ENCODE measurements around the gene EMC9.
A peak's percentile ranks its signal among the peaks of the same experiment; 100 is the strongest.

The EMC9 gene, protein sequence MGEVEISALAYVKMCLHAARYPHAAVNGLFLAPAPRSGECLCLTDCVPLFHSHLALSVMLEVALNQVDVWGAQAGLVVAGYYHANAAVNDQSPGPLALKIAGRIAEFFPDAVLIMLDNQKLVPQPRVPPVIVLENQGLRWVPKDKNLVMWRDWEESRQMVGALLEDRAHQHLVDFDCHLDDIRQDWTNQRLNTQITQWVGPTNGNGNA

DNA sequence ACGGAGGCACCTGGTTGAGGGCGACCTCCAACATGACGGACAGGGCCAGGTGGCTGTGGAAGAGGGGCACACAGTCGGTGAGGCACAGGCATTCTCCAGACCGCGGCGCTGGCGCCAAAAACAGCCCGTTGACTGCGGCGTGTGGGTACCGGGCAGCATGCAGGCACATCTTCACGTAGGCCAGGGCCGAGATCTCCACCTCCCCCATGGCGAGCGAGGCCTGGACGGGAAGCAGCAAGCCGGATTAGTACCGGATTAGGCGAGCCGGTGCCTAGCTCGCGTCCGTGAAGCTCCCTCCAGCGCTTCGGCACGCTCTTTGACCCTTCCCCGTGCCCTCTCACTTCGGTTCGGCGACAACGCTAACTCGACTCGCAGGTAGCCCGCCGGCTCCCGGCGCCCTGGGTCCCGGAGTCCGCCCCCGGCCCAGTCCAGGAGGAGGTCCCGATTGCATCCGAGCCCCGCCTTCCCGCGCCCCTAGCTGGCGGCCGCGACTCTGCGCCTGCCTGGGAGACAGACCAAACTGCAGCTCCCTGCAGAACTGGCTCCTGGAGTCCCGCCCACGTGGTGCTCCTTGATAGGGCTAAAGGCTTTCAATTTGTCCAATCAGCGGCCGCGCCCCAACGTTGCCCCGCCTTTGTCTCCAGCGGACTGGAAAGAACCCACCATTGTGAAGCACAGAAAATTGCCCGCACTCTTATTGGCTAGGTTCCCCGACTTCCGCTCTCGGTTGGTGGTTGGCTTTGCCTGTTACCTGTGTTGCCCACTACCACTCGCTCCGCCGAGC lies at the start of gene EMC9:
EMC9 (minus strand) TSS at position 495 of the 784 bp plus-strand sequence; CDS start at position 208, 287 bp downstream.
- DNase-seq (ENCODE audit: low read depth) = peak; percentile 99

DNA sequence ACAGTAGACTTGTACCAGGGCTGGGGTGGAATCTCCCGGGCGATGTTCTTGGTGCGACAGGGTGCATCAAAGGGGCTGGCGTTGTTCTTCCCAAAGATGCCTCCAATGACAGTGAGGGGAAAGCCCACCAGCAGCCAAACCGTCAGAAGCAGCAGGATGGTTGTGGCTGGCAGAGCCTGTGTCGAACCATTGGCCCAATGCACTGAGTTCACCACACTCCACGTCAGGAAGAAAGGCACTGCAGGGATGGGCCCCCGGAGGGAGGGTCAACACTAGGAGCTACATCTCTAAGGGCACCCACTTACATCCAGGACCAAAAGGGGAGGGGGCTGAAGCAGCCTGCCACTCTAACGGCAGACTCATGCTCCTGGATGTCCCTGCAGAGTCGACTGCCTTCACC lies 49.0 kb upstream of the EMC9 start:
- no peak for DNase-seq (ENCODE audit: low read depth)

DNA sequence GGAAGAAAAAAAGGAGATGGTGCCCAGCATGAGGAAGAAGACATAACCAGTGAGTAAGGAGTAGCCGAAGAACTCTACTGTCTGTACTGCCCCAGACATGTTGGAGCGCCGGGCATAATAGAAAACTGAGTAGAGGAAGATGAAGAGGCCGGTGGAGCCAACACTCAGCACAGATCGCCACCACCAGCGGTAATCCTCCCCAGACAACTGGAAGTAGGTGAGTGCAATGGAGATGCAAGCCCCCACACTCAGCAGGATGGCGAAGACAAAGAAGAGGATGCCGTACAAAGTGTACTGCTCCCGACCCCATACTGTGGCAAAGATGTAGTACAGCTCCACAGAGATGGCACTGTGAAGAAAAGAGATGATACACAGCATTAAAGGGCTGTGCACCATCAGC lies 48.1 kb upstream of the EMC9 start:
- DNase-seq (ENCODE audit: low read depth) = no peak

DNA sequence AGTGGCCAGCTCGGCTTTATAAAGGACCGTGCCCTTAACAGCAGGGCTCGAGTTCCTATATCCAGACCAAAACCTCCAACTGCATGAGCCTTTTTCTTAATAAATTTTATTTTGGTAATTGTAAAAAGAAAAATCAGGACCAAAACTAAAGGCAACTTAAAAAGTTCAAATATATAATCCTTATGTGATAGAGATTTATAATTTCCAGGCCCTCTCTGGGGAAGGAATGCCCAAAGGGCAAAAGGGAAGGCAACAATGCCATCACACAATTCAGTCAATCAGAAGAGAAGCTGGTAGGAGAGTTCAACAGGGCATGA lies 47.6 kb upstream of the EMC9 start:
- DNase-seq (ENCODE audit: low read depth) = no peak

DNA sequence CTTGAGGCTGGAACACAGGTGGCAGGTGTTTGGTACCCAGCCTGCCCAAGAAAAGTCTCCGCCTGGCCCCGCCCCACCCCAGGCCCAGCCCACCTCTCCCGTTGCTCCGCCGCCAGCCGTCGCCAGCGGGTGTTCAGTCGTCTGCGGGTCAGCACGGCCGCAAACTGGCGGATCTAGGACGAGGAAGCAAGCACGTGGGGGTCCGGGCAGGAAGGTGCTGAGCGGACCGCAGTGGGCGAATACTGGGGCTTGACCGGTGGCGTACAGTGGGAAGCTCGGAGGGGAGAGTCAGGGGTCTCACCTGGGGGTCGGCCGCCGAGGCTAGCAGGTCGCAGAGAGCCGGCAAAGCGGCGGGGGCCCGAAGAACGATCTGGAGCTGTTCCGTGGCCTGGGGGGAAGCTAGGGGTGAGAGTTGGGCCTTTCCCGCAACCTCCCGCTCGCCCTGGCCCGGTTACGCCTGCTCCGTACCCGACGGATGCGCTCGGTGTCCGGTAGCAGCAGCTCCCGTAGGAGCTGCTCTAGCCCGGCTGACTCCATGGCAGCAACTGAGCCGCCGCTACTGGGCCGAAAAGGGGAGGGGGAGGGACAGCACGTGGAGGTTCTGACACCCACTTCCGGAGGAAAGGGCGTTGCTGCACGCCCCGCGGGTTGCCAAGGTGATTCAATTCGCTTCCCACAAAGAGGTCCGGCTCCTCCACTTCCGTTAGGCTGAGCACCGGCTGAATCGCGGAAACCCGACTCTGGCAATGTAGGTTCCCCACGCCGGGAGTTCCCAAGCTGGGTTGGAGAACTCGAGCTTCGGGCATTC lies 47.1 kb upstream of the EMC9 start, which contains the start of gene IPO4:
IPO4 (minus strand) TSS at position 566 of the 808 bp plus-strand sequence; CDS start at position 537, 29 bp downstream.
- peak; percentile 92 for DNase-seq (ENCODE audit: low read depth)

DNA sequence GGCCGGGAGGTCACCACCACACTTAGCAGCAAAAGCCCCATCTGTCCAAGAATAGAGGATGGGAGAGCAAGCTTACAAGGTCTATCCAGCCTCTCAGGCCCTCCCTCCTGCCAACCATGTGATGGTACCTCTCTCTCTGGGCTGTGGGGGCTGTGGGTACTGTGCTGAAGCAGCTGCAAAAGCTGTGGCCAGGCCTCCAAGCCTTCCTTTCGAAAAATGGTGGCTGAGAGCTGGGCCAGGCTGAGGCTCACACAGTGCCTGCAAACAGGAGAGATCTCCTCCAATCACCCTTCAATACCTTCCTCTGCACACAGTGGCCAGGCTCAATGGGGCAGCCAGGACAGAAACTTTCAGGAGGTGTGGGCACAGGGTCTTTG lies 46.1 kb upstream of the EMC9 start:
- no peak for DNase-seq (ENCODE audit: low read depth)

DNA sequence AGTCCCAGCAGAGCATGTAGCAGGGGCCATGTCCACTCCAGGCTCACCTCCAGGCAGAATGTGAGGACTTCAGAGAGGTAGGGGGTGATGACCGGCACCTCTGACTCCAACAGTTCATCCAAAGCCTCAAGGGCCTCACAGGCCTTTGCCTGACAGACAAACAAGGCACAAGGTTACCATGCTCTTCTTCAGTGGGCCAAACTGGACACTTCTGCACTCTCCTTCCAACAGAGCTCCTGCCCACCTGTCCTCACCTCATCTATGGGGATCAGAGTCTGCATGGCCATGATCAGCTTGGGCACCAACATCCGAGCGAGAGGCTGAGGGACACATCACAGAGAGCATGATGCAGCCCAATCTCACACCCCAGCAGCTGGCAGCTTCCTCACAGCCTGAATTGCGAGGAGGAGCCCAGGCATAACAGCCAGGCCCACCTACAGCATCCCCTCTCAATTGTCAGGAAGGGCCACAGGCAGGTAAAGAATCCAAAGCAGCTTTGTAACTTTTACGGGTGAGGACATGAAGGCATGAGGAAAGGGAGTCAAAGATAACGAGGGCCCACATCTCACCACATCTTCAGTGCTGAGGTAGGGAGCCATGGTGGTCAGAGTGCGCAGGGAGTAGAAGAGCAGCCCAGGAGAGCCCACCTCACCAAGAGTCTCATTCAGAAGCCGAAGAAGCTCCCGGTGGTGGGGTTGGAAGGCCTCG lies 45.6 kb upstream of the EMC9 start:
- no peak for DNase-seq (ENCODE audit: low read depth)

DNA sequence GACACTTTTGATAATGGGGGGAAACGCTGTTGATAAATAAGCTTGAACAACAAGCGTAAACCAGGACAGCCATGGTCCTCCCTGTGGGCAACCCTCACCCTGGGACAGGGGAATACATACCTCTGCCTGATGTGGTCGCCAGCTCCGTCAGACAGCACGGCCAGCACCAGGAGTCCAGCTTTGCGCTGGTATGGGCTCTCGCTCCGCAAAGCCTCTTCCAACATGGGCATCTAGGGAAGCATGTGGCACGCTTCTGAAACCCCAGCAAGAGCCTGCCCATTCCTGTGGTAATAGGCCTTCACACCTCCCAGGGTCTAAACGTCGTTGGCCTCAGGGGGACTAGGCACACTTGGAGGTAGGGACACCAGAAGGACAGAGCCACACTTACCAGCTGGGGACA lies 44.4 kb upstream of the EMC9 start:
- no peak for DNase-seq (ENCODE audit: low read depth)

DNA sequence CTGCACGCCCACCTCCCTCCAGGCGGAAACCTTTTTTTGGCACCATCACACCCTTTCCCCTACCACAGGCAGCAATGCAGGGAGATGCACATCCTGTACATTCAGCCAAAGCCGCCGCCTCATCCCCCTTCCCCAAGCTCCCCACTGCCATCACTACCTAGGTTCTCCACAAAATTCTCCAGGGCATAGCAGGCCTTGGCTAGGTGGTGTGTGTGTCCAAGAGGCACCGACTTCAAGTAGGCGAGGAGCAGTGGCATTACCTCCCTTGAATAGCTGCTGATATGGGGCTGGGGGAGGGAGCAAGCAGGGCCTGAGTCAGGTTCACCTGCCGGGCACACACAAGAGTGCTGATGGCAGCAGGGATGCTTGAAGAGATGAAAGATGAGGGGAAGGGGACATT lies 43.6 kb upstream of the EMC9 start:
- DNase-seq (ENCODE audit: low read depth) = no peak

DNA sequence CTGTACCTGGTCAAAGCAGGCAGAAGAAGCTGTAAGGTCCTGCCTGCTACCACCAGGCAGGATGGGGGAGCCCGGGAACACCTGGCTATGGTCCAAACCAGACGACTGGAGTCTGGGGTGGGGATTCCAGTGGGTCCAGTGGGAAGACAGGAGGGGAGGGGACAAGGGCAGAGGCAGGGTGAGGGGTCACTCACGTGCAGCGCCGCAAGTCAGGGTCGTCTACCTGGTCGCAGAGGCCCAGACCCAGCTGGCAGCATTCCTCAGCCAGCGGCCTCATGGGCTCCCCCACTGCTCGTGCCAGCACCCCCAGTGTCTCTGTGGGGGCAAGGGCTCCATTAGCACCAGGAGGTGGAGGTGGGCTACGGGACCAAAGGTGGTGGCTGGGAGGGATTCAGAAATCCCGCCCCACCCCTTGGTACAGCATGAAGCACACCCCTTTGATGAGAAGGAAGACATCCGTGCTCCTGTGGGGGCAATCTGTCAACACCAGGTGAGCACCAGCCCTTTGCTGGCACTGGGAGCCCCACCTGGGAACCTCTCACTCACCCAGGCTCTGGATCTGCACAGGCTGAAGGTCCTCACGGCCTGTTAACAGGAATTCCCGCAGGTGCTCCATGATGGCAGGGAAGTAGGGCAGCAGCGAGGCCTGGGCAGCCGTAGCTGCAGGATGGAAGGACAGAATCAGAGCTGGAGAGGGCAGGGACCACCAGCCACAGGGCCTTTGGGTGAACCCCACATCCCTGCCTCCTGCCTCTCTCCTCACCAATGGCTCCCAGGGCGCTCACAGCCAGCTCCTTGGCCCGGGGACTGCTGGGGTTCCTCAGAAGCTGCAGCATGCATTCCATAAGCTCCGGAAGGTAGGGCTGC lies 42.9 kb upstream of the EMC9 start:
- no peak for DNase-seq (ENCODE audit: low read depth)

DNA sequence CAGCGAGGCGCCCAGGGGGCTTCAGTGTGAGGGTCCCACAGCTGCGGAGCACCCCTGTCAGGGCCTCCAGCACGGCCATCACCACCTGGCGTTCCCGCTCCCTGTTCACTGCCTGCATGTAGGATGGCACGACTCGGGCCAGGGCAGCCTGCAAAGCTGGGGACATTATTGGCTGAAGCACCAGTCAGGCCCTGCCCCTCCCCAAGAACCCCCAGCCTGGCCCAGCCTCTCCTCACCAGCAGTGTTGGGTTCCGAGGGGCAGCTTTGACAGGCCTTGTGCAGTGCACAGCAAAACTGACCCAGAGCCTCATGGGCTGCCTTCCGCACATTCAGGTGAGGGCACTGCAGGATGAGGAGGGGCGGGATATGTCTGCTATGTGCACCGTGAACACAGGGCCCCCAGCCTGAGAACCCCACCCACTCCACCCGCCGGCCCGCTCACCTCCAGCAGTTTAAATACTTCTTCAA lies 41.7 kb upstream of the EMC9 start:
- no peak for DNase-seq (ENCODE audit: low read depth)

DNA sequence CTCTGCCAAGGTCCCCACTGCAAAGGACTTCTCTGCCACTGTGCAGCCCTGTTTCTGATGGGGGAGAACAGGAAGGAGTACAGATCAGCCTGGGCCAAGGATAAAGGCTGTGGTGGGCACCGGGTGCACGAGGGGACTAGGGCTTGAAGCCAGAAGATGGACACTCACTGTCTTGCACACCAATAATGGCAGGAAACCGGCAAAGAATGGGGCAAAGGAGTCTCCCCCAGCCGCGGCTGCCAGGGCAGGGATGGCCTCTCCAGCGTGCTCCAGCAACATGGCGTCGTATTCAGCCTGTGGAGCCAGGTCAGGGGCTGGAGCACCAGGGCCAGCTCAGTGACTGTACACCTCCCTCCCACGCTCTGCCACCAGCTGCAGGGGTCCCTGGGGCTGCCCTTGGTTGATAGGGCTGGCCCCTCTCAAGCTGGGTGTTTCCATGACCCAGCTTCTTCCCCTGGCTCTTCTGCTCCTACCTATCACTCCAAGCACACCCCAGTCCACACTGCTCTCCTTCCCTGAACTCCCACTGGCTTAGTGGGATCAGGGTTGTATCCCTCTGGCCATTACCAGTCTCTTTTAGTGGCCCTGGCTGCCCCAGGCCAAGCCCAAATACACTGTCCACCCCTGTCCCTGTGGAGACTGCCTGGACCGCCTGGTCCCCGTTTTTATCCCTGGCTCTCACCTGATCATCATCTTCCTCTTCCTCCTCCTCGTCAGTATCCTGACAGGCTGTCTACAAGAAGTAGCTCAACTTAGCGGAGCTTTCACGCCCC lies 40.9 kb upstream of the EMC9 start:
- no peak for DNase-seq (ENCODE audit: low read depth)

DNA sequence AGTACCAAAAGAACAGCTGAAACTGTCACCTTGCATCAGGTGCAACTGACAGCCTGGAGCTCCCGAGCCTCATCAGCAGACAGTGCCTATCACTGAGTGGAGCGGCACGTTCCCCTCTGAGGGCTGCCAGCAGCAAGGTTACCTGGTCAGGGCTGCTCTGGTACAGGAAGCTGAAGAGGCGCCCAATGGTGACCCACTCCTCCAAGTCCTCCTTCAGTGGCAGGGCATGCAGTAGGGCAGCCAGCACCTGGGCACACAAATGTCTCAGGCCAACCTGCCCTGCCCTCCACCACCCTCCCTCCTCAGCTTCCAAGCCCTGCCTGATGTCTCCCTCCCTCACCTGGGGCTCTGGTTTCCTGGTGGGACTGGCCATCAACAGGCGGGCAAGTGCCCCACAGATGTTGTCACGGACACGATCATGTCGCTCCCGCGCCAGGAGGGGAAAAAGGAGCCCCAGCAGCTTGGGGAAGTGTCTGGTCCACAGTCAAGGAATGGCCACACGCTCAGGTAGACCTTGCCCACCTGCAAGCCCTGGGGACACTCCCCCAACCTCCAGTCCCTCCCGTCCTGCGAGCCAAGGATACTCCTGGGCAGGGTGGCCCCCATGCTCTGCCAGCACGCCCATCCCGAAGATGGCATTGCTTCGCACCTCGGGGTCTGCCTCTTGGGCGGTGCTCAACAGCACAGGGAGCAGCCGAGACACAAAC lies 40.1 kb upstream of the EMC9 start:
- DNase-seq (ENCODE audit: low read depth) = no peak

DNA sequence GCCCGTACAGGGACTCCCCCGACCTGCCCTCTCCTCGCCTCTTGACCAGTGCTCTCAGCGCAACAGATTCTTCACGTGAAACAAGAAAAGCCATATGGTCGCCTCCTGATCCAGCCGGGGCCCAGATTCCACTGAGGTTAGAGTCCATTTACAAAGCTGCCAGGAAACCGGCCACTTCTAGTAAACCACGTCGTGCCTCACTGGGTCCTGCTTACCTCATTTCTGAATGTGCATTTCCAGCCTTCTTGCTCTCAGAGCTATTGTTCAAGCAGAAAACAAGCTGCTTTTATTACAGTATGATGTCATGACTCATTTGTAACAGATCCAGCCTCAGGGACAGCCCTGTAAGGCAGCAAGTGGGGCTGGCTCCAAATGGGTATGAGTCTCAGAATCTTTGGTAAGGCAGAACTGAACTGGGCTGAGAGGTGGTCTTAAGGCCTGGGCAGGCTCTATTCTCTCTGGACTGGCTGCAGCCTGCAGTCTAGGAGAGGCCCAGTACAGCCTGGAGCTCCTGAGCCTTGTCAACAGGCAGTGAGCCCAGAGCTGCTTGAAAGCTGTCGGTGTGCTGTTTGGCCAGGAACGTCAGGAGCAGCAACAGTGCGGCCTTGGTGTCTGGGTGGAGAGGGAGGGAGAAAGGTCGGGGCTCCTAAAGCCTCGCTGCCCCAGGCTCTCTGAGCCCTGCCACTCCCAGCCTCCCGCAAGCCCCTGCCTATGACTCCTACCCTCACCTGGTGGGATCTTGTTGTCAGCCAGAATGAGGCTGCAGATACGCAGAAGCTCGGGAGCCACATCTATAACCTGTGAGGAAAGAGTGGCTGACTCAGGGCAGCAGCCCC lies 38.8 kb upstream of the EMC9 start:
- DNase-seq (ENCODE audit: low read depth) = no peak

DNA sequence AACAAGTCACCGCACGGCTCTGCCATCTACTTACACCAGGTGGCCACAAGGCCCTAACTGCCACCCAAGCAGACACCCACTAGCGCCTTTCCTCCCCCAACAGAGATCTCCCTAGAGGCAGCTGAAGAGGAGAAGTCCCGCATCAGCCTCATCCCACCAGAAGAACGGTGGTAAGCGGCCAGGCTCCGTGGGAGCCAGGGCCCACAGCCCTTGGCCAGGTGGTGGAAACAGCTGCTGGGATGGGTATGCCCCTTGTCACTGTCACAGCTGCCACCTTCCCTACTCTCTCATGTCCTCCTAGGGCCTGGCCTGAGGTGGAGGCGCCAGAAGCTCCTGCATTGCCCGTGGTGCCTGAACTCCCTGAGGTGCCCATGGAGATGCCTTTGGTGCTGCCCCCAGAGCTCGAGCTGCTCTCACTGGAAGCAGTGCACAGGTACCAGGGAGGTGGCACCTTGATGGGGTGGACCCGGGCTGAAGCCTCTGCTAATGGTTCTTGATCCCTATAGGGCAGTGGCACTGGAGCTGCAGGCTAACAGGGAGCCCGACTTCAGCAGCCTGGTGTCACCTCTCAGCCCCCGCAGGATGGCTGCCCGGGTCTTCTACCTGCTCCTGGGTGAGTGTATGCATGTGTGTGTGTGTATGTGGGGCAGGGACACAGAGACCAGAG lies 38.0 kb upstream of the EMC9 start:
- no peak for DNase-seq (ENCODE audit: low read depth)

DNA sequence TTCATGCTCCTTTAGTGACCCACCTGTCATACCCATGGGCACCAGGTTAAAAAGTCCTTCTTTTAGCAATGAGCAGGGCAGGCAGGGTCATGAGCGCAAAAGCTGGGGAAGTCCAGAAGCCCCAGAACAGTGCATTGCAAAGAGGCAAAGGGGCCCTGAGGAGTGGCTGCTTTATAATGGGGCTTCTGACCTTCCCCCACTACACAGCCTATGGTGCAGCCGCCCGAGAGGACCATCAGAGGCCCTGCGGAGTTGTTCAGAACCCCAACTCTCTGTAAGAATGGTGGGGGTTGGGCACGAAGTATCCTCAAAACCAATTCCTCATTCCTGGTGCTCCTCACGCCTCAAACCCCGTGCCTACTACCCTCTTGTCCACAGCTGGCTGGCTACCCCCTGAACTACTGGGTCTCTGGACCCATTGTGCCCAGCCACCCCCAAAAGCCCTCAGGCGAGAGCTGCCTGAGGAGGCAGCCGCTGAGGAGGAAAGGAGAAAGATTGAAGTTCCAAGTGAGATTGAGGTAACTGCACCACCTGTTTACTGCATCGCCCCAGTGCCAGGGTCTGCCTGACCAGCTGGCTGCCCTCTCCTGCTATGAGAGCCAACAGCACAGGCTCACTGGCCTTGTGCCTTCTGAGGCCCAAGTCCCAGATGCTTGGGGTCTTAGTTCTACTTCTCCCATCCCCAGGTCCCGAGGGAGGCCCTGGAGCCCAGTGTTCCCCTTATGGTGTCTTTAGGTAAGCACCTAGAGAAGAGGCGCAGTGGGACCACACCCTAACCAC lies 37.2 kb upstream of the EMC9 start:
- no peak for DNase-seq (ENCODE audit: low read depth)

DNA sequence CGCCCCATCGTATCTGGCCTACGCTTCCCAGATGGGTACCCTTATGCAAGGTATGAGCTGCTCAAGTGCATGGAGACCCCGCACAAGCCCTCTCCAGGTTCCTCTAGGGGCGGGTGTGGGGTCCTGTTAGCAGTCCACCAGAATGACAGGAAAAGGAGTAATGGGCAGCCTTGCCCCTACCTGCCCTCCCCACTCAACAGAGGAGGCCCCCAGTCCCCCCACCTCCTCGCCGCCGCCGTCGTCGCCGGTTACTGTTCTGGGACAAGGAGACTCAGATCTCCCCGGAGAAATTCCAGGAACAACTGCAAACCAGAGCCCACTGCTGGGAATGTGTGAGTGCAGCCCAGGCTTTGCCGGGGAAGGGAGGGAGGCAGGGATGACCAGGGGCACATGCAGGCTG lies 36.5 kb upstream of the EMC9 start:
- DNase-seq (ENCODE audit: low read depth) = no peak
